NCI-H2227 (cell line): ENCODE data around the gene WRAP53.
"Not testable (repeated sequence)": the region's sequence is repeated elsewhere in the genome, so short reads cannot be mapped to it uniquely, and the experiment has no call there.

ENCODE experiments used
- DNase-seq: peaks from one replicate; lab custom pipeline; 2025; ENCODE audit not compliant: unreplicated experiment; lab: John Stamatoyannopoulos, UW

WRAP53 gene

DNA sequence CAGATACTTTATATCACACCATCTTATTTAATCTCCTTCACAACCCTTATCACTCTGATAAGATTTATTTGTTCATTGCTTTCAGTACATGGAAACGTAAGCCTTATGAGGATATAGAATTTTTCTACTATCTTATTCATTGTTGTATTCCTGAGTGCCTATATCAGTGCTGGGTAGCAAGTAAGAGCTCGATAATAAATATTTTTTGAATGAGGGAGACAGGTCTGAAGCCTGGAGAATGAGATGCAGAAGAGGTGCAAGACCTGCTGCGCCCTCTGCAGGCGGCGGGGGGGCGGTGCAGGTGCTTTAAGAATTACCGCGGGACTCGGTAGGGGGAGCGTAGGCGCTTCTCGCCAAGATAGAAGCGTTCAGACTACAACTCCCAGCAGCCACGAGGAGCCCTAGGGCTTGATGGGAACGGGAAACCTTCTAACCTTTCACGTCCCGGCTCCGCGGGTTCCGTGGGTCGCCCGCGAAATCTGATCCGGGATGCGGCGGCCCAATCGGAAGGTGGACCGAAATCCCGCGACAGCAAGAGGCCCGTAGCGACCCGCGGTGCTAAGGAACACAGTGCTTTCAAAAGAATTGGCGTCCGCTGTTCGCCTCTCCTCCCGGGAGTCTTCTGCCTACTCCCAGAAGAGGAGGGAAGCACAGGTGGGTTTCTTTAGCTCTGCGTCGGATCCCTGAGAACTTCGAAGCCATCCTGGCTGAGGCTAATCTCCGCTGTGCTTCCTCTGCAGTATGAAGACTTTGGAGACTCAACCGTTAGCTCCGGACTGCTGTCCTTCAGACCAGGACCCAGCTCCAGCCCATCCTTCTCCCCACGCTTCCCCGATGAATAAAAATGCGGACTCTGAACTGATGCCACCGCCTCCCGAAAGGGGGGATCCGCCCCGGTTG is at the start of gene WRAP53:
WRAP53 (plus strand) TSS at position 570 of the 900 bp plus-strand sequence; CDS start at position 742, 172 bp downstream.
- DNase-seq, result peak; percentile 97

GRCh38 chr17:7640783-7641182 is 47.5 kb upstream of the WRAP53 start:
- DNase-seq, result no peak

DNA sequence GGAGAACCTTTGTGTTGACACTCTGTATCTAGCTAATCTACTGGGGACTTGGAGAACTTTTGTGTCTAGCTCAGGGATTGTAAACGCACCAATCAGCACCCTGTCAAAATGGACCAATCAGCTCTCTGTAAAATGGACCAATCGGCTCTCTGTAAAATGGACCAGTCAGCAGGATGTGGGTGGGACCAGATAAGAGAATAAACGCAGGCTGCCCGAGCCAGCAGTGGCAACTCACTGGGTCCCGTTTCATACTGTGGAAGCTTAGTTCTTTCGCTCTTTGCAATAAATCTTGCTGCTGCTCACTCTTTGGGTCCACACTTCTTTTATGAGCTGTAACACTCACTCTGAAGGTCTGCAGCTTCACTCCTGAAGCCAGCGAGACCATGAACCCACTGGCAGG is 46.6 kb upstream of the WRAP53 start:
- DNase-seq, result not testable (repeated sequence)

DNA sequence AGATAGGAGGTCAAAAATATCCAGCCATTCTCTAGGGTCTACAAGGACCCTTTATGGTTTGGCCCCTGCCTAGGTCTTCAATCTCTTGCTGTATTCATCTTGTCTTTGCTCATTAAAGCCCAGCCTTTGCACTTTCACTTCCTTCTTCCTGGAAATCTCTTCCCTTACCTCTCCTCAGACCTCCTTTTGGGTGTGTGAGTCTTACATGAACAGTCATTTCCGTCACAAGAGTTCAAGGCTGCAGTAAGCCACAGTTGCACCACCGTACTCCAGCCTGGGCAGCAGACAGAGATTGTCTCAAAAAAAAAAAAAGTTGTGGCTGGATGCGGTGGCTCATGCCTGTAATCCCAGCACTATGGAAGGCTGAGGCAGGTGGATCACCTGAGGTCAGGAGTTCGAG is 43.5 kb upstream of the WRAP53 start:
- no peak for DNase-seq

DNA sequence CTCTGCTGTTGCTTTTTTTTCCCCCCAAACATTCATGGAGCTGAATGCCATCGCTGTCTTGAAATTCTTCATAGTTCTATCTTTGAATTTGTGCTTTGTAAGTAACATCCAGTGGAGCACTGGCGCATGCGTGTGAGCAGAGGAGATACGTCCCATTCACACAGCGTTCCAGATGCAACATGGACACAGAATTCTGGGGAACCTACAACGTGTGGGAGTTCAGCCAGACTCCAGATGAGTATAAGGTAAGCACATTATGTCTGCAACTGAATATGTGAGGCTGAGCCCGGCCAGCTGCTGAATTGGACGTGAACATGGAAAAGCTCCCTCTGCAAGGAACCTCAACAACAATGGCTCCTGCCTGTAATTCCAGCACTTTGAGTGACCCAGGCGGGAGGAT is 41.8 kb upstream of the WRAP53 start:
- DNase-seq, result no peak

- DNase-seq, result no peak
Measured at GRCh38 chr17:7647018-7647417, 41.3 kb upstream of the WRAP53 start.

DNA sequence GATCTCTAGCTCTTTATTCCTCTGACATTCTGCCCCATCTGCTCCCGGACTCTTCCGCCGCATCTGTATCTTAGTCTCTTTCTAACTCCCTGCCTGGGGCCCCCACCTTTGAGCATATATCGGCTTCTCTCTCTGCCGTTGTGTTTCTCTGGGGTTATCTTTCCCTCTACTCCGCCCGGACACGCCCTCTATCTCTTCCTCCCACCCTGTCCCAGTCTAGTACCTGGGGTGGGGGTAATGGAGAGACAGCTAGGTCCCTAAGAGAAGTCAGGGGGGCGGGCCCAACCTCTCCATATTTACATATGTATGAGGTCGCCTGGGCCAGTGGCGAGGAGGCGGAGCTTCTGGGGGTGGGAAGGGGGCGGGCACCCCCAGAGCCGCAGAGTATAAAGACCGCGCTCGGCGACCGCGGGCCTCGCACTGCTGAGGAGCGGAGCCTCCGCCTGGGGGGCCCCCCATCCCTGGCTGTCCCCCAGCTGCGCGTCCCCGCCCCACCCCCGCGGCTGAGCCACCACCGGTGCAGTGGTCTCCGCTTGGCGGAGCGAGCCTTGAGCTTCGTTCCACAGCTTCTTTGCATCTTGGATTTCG is 37.7 kb upstream of the WRAP53 start, which contains the start of gene ATP1B2:
ATP1B2 (plus strand) TSS at position 418 of the 588 bp plus-strand sequence. CDS start 593 bp downstream, outside the sequence.
- DNase-seq, result peak; percentile 90

DNA sequence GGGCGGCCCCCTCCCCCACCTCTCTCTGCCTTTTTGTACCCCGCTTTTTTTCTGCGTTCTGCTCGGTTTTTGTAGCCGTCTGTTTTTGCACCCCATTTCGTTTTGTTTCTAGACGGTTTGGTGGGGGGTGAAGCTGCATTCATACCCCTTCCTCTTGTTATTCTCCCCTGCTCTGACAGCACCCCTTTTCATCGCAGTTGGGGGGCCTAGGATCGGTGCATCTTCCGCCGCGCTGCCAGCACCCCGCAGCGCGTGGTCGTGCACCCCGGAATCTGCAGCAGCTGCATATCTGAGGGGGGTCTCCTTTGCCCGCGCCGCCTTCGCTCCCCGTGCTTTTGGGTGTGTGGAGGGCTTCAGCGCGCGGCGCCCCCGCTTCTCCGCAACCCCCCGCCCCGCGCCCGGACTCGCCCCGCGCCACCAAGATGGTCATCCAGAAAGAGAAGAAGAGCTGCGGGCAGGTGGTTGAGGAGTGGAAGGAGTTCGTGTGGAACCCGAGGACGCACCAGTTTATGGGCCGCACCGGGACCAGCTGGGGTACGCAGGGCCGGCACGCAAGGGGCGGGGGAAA is 37.1 kb upstream of the WRAP53 start:
- DNase-seq, result no peak

DNA sequence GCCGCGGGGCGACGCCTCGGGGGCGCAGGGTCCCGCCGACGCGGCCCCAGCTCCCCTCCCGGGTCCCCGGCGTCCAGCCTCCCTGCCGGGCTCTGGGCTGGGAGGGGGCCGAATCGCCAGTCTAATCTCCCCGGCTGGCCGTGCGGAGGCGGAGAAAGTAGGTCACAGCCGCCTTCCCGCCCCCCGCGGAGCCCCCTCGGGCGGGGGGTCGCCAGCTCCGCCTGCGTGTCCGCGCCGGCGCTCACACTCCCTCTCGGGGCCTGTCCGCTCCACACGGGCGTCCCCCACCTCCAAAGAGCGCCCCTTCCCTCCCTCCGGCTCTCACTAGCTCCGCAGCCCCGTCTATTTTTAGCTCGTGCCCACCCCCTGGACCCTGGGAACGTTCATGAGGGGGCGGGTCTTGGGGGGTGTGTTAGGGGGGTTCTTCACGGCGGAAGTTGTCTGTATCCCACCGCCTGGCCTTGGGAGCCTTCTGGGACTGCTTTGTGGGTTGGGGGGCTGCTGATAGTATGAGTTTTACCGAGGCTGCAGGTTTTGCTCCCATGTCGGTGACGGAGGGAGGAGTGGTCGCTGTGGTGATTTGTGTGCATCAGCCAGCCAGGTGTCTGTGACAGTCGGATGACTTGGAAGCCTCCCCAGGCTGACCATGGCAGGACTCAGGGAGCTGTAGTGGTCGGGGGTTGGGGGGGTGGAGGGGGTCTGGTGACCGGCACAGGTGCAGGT is 36.5 kb upstream of the WRAP53 start:
- DNase-seq, result peak; percentile 75

DNA sequence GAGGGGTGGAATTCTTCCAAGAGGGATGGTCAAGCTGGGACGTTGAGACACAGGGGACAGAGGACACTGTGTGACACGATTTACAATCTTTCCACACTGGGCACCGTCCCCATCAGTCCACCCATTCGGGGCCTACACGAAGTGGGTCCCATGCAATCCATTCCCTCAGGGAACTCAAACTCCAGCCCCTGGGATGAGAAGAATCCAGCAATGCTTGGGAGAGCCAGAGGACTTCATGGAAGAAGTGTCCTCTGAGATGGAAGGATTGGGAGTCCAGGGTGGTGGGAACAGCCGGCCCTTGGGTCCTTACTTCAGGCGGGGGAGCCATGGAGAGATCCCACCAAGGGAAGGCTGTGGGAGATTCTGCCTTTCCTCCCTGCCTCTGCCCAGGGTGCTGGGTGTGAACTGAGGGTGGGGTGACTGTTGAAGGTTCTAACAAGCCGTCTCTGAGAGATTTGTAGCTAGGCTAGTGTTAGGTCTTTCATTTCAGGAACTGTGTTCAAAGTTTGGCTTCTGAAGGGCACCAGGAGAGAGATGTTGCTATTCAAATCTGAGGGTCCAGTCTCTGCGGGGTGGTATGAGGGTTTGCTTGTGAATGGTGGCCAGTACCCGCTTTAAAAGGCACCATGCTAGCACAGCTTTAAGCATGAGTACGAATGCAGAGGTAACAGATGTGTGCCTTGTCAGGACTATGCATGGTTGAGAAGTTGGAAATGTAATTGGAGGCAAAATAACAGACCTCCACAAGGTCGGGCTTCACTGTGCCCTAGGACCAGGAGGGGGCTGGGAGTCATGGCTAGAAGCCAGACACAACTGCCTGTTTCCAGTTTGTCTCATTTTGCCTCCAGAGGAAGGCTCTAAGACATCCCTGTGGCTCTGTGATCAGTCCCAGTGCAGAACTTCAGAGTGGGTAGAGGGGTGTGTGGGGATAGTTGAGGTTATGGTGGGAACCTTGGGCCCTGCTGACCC is 35.6 kb upstream of the WRAP53 start:
- DNase-seq, result no peak

DNA sequence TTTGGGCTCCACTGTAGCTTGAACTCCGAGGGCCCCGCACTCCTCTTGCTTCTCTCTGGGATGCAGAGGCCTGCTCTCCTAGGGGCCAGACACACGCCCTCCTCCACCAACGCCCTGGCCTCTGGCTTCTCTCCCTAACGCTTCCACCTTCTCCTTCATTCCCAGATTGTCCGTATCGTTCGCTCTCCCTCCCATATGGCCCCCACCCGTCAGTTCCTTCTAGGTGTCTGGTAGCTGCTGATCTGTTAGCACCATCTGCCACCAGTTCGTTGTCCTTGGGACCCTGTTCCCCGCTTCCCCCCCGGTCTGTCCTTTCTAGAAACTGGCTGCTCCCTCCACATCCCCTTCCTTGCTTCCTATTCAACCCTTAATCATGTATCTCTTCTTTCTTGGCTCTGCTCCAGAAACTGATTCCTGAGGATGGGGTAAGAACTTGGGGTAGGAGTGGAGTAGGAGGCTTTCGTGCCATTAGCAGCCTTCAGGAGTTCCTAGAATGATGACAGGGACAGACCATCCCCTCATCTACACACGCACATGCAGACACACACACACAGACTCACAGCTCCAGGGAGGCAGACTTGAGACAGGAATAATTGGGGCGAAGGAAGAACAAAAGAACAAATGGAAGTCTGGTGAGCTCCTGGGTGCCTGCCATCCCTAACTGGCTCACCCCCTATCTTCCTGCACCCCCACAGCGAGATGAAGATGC is 33.3 kb upstream of the WRAP53 start:
- peak; percentile 22 for DNase-seq

GRCh38 chr17:7655541-7655840 is 32.8 kb upstream of the WRAP53 start:
- no peak for DNase-seq

- DNase-seq, result peak; percentile 36
Measured at GRCh38 chr17:7656958-7657609, 31.2 kb upstream of the WRAP53 start.

GRCh38 chr17:7667656-7668406 is 20.4 kb upstream of the WRAP53 start:
- peak; percentile 7 for DNase-seq

GRCh38 chr17:7668482-7668881 is 19.8 kb upstream of the WRAP53 start:
- no peak for DNase-seq

- DNase-seq, result peak; percentile 14
Measured at GRCh38 chr17:7673239-7673638, 15.0 kb upstream of the WRAP53 start.

DNA sequence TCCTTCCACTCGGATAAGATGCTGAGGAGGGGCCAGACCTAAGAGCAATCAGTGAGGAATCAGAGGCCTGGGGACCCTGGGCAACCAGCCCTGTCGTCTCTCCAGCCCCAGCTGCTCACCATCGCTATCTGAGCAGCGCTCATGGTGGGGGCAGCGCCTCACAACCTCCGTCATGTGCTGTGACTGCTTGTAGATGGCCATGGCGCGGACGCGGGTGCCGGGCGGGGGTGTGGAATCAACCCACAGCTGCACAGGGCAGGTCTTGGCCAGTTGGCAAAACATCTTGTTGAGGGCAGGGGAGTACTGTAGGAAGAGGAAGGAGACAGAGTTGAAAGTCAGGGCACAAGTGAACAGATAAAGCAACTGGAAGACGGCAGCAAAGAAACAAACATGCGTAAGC is 13.3 kb upstream of the WRAP53 start:
- DNase-seq, result no peak

DNA sequence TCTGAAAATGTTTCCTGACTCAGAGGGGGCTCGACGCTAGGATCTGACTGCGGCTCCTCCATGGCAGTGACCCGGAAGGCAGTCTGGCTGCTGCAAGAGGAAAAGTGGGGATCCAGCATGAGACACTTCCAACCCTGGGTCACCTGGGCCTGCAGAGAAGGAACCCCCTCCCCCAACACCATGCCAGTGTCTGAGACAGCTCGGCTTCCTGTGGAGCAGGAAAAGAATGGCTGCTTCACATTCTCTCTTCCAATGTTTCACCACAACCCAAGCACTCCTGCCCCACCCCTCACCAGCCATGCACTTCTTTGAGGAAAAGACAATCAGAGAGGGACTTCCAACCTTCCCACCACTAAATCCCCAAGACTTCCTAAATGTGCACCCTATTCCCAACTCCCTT is 11.7 kb upstream of the WRAP53 start:
- DNase-seq, result no peak
